OCI-LY3 (cell line): ENCODE data around the gene SP8.

ENCODE experiments used
- EZH2phosphoT487 ChIP-seq: fragments of 200-600 bp; shearing (Covaris generic); IDR thresholded peaks from 2 replicates; pipeline ENCODE4 v1.6.1; 2018; ENCODE audit warnings: antibody characterized with exemption, mixed run types, low read depth
- TF ChIP-seq, protein P1 (sequence below): fragments of 200-600, 300-600 bp; sonication (generic); IDR thresholded peaks from 2 replicates; pipeline ENCODE4 v1.5.1; 2014; ENCODE audit warnings: antibody characterized with exemption, low read length, low read depth

- TF ChIP-seq, protein P1, sequence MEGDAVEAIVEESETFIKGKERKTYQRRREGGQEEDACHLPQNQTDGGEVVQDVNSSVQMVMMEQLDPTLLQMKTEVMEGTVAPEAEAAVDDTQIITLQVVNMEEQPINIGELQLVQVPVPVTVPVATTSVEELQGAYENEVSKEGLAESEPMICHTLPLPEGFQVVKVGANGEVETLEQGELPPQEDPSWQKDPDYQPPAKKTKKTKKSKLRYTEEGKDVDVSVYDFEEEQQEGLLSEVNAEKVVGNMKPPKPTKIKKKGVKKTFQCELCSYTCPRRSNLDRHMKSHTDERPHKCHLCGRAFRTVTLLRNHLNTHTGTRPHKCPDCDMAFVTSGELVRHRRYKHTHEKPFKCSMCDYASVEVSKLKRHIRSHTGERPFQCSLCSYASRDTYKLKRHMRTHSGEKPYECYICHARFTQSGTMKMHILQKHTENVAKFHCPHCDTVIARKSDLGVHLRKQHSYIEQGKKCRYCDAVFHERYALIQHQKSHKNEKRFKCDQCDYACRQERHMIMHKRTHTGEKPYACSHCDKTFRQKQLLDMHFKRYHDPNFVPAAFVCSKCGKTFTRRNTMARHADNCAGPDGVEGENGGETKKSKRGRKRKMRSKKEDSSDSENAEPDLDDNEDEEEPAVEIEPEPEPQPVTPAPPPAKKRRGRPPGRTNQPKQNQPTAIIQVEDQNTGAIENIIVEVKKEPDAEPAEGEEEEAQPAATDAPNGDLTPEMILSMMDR, result no peak
- no peak for TF ChIP-seq EZH2phosphoT487
These were observed 9.8 kb upstream of the SP8 start for GRCh38 chr7:20796500-20796899.
